K562 (cell line): ENCODE results near the gene EVI5. TPM values are rescaled to one million over a fixed set of nuclear protein-coding genes. Genes with fewer than 3 reads are reported as not detected.
A peak's percentile ranks its signal among the peaks of the same experiment; 100 is the strongest.

Experiments
- CBX2 ChIP-seq: fragments of 200-600 bp; sonication (generic); IDR thresholded peaks from one replicate; pipeline ENCODE4 v1.6.1; 2012; ENCODE audit warnings: mild to moderate bottlenecking, low read length, inconsistent platforms; ENCODE audit not compliant: insufficient read depth, poor library complexity, severe bottlenecking
- CXXC5 ChIP-seq: fragments of 250-450 bp; sonication (Bioruptor Pico); IDR thresholded peaks from 2 replicates; pipeline ENCODE4 v1.8.0; 2022; ENCODE audit warnings: inconsistent platforms, mild to moderate bottlenecking, moderate library complexity
- HINFP ChIP-seq: fragments of 450-650 bp; conservative IDR thresholded peaks from 2 replicates; pipeline ENCODE4 v1.6.1; 2016; ENCODE audit warnings: missing genetic modification characterization, low read depth, mild to moderate bottlenecking, control low read depth, missing compliant biosample characterization
- HMGXB4 ChIP-seq: sonication (generic); formaldehyde crosslinking; IDR thresholded peaks from 2 replicates; pipeline ENCODE4 v1.8.1; 2023; ENCODE audit warnings: mild to moderate bottlenecking, missing genetic modification reagents
- MBD1 ChIP-seq: fragments of 250-450 bp; sonication (Bioruptor Pico); IDR thresholded peaks from 2 replicates; pipeline ENCODE4 v1.8.0; 2022; ENCODE audit warnings: inconsistent platforms
- MEF2D ChIP-seq: conservative IDR thresholded peaks from 2 replicates; pipeline ENCODE4 v1.6.1; 2016; ENCODE audit warnings: low read depth, missing genetic modification characterization, missing compliant biosample characterization
- OTX1 ChIP-seq: fragments of 450-650 bp; formaldehyde crosslinking; IDR thresholded peaks from 2 replicates; pipeline ENCODE4 v1.4.0; 2022; ENCODE audit warnings: mild to moderate bottlenecking
- PREB ChIP-seq: sonication (generic); formaldehyde crosslinking; IDR thresholded peaks from 2 replicates; pipeline ENCODE4 v1.8.1; 2023; ENCODE audit warnings: mild to moderate bottlenecking, missing genetic modification reagents
- TCFL5 ChIP-seq: fragments of 250-450 bp; sonication (Bioruptor Pico); conservative IDR thresholded peaks from 2 replicates; pipeline ENCODE4 v1.6.1; 2021; ENCODE audit warnings: mild to moderate bottlenecking, moderate library complexity, matching md5 sums
- TRIM25 ChIP-seq: fragments of 450-650 bp; IDR thresholded peaks from 2 replicates; pipeline ENCODE4 v1.7.0; 2016; ENCODE audit warnings: borderline replicate concordance
- ZBTB9 ChIP-seq: fragments of 450-650 bp; formaldehyde crosslinking; IDR thresholded peaks from 2 replicates; pipeline ENCODE4 v1.4.0; 2020; ENCODE audit warnings: mild to moderate bottlenecking, moderate library complexity
- ZNF592 ChIP-seq: fragments of 450-650 bp; IDR thresholded peaks from 2 replicates; pipeline ENCODE4 v1.6.1; 2017; ENCODE audit warnings: antibody characterized with exemption, mild to moderate bottlenecking
- ZNF766 ChIP-seq: fragments of 200-800 bp; sonication (Bioruptor generic); conservative IDR thresholded peaks from 2 replicates; pipeline ENCODE4 v1.6.1; 2016; ENCODE audit warnings: missing genetic modification characterization, missing compliant biosample characterization
- polyA plus RNA-seq, 8 experiments: library from polyadenylated mRNA; depleted of rRNA in 4 of 8; stranded (reverse) in 5 of 8; unstranded in 3 of 8; fragments of >200 nt; fragmentation: Nextera tagmentation in 2 of 8; fragmentation: Illumina TruSeq in 1 of 8; extraction: Ambion mirVana in 2 of 8; extraction: Trizol in 1 of 8; gene quantifications; 2 replicates each; pipeline versions ENCODE4 v1.2.1 to v1.2.3, GENCODE V29; 2011 to 2014; ENCODE audit warnings: inconsistent platforms in 1 of 8, missing spikeins in 1 of 8
- total RNA-seq, 7 experiments: library from RNA; depleted of rRNA in 6 of 7; stranded (reverse); fragments of >200 nt in 6 of 7; fragmentation: Illumina TruSeq in 2 of 7; extraction: Trizol in 2 of 7; gene quantifications; 2 replicates each; pipeline versions ENCODE4 v1.2.1 to v1.2.3, GENCODE V29; 2011 to 2021; ENCODE audit warnings: low replicate concordance in 1 of 7

Gene EVI5
- total and polyA plus RNA-seq, 9 of the 15 experiments (the other 6 are each of a cell fraction or from before 2014, with no cell fraction given): 1.7 to 50.1 (median 13.7) TPM

- peak; percentile 35; the same call in 1 of the 2 replicates for TF ChIP-seq HINFP (tag)
- TF ChIP-seq MEF2D: peak; percentile 43; the same call in 1 of the 2 replicates
- no peak for TF ChIP-seq TCFL5 (CRISPR knock-in tag)
- peak; percentile 31; the same call in 1 of the 2 replicates for TF ChIP-seq OTX1 (CRISPR knock-in tag)
- no peak for TF ChIP-seq CXXC5 (CRISPR knock-in tag)
- no peak for TF ChIP-seq HMGXB4 (CRISPR knock-in tag)
- no peak for TF ChIP-seq PREB
- no peak for TF ChIP-seq ZBTB9
- TF ChIP-seq MBD1 (CRISPR knock-in tag): no peak
- peak; percentile 63 for TF ChIP-seq ZNF592
- TF ChIP-seq CBX2: no peak
- no peak for TF ChIP-seq TRIM25
- TF ChIP-seq ZNF766: no peak
Measured at GRCh38 chr1:92792340-92792782, 7.5 kb upstream of the EVI5 start (continued).
